DND-41 (cell line): ENCODE data around the gene SERPINA4.

Experiments used
- ATAC-seq: fragments of 200-7000 bp; cut with Tn5 transposase; 3 replicates; pipeline ENCODE4 v1.9.1; 2021; ENCODE audit warnings: low read depth; ENCODE audit not compliant: insufficient read depth
- DNase-seq: peaks from one replicate; pipeline ENCODE4 v3.0.0-alpha.2; 2020
- H2AFZ ChIP-seq: 2 replicates; pipeline ENCODE4 v1.6.0; 2012; ENCODE audit warnings: low read depth, low read length
- H3K27ac ChIP-seq: 2 replicates; pipeline ENCODE4 v1.5.1; 2012; ENCODE audit warnings: low read length, inconsistent platforms
- H3K27me3 ChIP-seq: fragments of 200-600 bp; sonication (generic); 2 replicates; pipeline ENCODE4 v1.6.0; 2012; ENCODE audit warnings: low read length, mild to moderate bottlenecking, inconsistent platforms; ENCODE audit not compliant: insufficient read depth, poor library complexity
- H3K36me3 ChIP-seq: 2 replicates; pipeline ENCODE4 v1.5.1; 2012; ENCODE audit warnings: low read length, inconsistent platforms; ENCODE audit not compliant: insufficient read depth
- H3K4me1 ChIP-seq: 2 replicates; pipeline ENCODE4 v1.5.1; 2012; ENCODE audit warnings: mild to moderate bottlenecking, low read length; ENCODE audit not compliant: insufficient read depth
- H3K4me2 ChIP-seq: 2 replicates; pipeline ENCODE4 v1.6.0; 2012; ENCODE audit warnings: mild to moderate bottlenecking, moderate library complexity, low read length, inconsistent platforms; ENCODE audit not compliant: insufficient read depth
- H3K4me3 ChIP-seq, 2 experiments: fragments of 200-600 bp in 1 of 2; shearing (Covaris generic) in 1 of 2; 2 replicates each; pipeline ENCODE4 v1.5.1; 2012 to 2016; ENCODE audit warnings: inconsistent platforms in 2 of 2, low read length in 2 of 2, mild to moderate bottlenecking in 2 of 2, low read depth in 1 of 2, moderate library complexity in 1 of 2
- H3K79me2 ChIP-seq: 2 replicates; pipeline ENCODE4 v1.6.0; 2012; ENCODE audit warnings: low read length, inconsistent platforms; ENCODE audit not compliant: insufficient read depth
- H3K9ac ChIP-seq: 2 replicates; pipeline ENCODE4 v1.6.0; 2012; ENCODE audit warnings: low read depth, mild to moderate bottlenecking, inconsistent platforms, low read length, moderate library complexity
- H3K9me3 ChIP-seq: 2 replicates; pipeline ENCODE4 v1.5.1; 2012; ENCODE audit warnings: low read length, moderate library complexity, mild to moderate bottlenecking, inconsistent platforms; ENCODE audit not compliant: insufficient read depth, severe bottlenecking
- H4K20me1 ChIP-seq: 2 replicates; pipeline ENCODE4 v1.6.0; 2012; ENCODE audit warnings: low read length; ENCODE audit not compliant: insufficient read depth
- CTCF ChIP-seq: IDR thresholded peaks from 2 replicates; pipeline ENCODE4 v1.5.1; 2012; ENCODE audit warnings: borderline replicate concordance, low read length, moderate library complexity, mild to moderate bottlenecking; ENCODE audit not compliant: poor library complexity, severe bottlenecking; ENCODE audit errors: extremely low read depth
- EZH2 ChIP-seq: IDR thresholded peaks from 3 replicates; pipeline ENCODE4 v1.6.1; 2012; ENCODE audit warnings: borderline replicate concordance, low read depth, mild to moderate bottlenecking, moderate library complexity, low read length, inconsistent platforms; ENCODE audit not compliant: severe bottlenecking

The SERPINA4 gene

GRCh38 chr14:94562941-94563883, 2.0 kb downstream of the SERPINA4 start:
- Histone ChIP-seq H3K36me3 (no peaks in the 10 kb centered on the region), H3K4me3 (no peak overlapping the region), H2AFZ (no peak overlapping the region), H3K4me1 (no peaks in the 10 kb centered on the region), H3K27ac (no peak overlapping the region), H3K79me2 (no peaks in the 10 kb centered on the region), H3K9me3 (no peaks in the 10 kb centered on the region), H3K27me3 (no peaks in the 10 kb centered on the region), H3K9ac (no peak overlapping the region), H3K4me2 (no peak overlapping the region), H4K20me1 (no peaks in the 10 kb centered on the region)
- TF ChIP-seq CTCF (no peak), EZH2 (no peak)
- DNase-seq: no peak
- no peak for ATAC-seq

GRCh38 chr14:94564381-94564780, 3.1 kb downstream of the SERPINA4 start:
- H3K27me3 ChIP-seq: no peaks in the 10 kb centered on the region
- H3K4me3 ChIP-seq: no peak overlapping the region
- H3K9me3 ChIP-seq: no peaks in the 10 kb centered on the region
- ATAC-seq (no peak), DNase-seq (no peak)
- H3K79me2 ChIP-seq: no peaks in the 10 kb centered on the region
- H2AFZ ChIP-seq: no peak overlapping the region
- no peak overlapping the region for H3K27ac ChIP-seq
- no peak for TF ChIP-seq EZH2
- no peaks in the 10 kb centered on the region for H3K36me3 ChIP-seq
- H4K20me1 ChIP-seq: no peaks in the 10 kb centered on the region
- H3K4me1 ChIP-seq: no peaks in the 10 kb centered on the region
- no peak overlapping the region for H3K4me2 ChIP-seq
- H3K9ac ChIP-seq: no peak overlapping the region

GRCh38 chr14:94568186-94568585, 6.9 kb downstream of the SERPINA4 start:
- H2AFZ ChIP-seq: no peak overlapping the region
- no peaks in the 10 kb centered on the region for H3K79me2 ChIP-seq
- no peaks in the 10 kb centered on the region for H3K36me3 ChIP-seq
- H3K27me3 ChIP-seq: no peaks in the 10 kb centered on the region
- H3K4me3 ChIP-seq: no peak overlapping the region
- H4K20me1 ChIP-seq: no peaks in the 10 kb centered on the region
- ATAC-seq (no peak), DNase-seq (no peak)
- TF ChIP-seq EZH2 (no peak), CTCF (no peak)
- H3K27ac ChIP-seq: no peak overlapping the region
- no peaks in the 10 kb centered on the region for H3K4me1 ChIP-seq
- no peaks in the 10 kb centered on the region for H3K9me3 ChIP-seq
- H3K9ac ChIP-seq: no peak overlapping the region
- H3K4me2 ChIP-seq: no peak overlapping the region

GRCh38 chr14:94569381-94570001, 8.2 kb downstream of the SERPINA4 start:
- H3K4me1 ChIP-seq: no peaks in the 10 kb centered on the region
- no peaks in the 10 kb centered on the region for H3K9me3 ChIP-seq
- ATAC-seq (no peak), DNase-seq (no peak)
- H3K27ac ChIP-seq: no peak overlapping the region
- H3K4me2 ChIP-seq: no peak overlapping the region
- no peak overlapping the region for H3K4me3 ChIP-seq
- H4K20me1 ChIP-seq: no peaks in the 10 kb centered on the region
- no peaks in the 10 kb centered on the region for H3K79me2 ChIP-seq
- no peak for TF ChIP-seq CTCF
- no peak for TF ChIP-seq EZH2
- H3K27me3 ChIP-seq: no peaks in the 10 kb centered on the region
- H2AFZ ChIP-seq: no peak overlapping the region
- no peak overlapping the region for H3K9ac ChIP-seq
- H3K36me3 ChIP-seq: no peaks in the 10 kb centered on the region
